ENCODE results near the gene NFIC.
A peak's percentile ranks its signal among the peaks of the same experiment; 100 is the strongest.

The NFIC gene

DNA sequence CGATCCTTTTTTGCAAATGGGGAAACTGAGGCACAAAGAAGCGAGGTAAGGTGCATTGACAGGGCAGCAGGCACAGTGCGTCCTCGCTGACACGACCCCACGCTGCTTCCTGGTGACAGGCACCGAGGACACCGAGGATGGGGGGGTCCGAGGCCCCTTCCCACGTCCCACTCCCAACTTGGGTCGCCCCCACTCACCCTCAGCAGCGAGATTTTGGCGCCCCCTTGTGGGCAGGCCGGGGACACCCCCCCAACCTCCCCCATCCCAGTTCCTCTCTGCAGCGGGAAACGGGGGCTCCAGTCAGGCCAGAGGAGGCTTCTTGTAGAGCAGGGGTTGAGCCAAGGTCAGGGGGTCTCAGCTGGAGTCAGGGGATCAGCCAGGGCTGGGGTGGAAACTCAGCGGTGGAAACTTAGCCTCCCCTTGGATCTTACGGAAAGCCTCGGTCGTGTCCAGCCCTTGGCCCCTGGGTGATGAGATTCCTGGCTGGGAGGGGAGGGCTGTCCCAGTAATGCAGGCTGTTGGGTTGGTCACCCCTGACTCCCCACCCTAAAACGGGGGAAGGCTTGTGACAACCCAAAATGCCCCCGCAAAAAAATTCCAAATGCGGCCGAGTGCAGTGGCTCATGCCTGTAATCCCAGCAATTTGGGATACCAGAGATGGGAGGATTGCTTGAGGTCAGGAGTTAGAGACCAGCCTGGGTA, 105.7 kb downstream of the NFIC start:
- peak; percentile 28 for DNase-seq

DNA sequence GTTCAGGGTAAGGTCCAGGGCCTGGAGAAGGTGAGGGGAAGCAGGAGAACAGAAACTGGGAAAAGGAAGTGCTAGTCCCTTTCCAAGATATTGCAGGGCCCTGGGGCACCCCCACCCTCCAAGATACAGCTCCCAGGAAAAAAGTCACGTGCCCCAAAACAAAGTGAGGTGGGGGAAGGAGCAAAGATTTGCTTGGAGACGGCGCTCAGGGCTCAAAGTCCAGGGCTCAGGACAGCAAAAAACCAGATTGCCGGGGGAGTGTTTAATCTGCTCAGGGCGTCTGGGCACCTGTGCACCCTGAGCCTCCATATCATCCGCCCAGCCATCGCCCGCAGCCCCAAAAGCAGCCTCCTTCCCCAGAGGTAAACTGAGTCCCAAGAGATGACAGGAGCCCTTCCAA, 107.6 kb downstream of the NFIC start:
- no peak for DNase-seq

DNA sequence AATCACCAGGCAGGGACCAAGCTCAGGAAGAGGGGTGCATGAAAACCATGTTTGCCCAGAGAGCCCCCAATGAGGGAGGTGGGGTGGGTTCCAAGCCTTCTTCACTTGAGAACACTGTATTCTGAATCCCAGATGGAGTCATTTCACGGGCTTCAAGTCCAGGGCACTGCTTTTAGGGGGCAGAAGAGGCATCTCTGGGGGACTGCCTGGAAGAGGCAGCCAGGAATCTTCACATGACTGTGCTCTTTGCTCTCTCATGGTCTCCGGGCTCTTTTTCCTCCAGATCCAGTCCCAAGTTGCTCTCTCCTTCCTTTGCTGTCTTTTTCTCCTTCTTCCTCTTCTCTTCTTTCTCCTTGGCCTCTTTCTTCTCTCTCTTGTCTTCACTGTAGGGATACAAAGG, 108.2 kb downstream of the NFIC start:
- no peak for DNase-seq

DNA sequence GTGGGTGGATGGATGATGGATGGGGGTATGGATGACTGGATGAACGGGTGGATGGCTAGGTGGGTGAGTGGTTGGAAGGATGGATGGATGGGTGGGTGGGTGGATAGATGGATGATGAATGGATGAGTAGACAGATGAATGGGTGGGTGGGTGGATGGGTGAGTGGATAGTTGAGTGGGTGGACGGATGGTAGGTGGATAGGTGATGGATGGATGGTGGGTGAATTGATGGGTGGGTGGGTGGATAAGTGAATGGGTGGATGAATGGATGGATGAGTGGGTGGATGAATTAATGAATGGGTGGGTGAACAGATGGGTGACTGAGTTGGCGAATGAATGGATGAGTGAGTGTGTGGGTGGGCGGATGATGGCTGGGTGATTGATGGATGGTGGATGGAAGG, 109.1 kb downstream of the NFIC start:
- no peak for DNase-seq

DNA sequence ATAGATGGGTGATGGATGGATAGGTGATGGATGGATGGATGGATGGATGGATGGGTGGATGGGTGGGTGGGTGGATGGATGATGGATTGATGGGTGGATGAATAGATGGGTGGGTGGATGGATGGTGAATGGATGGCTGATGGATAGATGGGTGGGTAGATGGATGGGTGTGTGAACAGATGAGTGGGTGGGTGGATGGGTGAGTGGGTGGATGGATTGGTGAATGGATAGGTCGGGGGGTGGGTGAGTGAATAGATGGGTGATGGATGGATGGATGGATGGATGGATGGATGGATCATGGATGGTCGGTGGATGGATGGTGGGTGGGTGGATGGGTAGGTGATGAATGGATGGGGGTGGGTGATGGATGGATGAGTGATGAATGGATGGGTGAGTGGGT, 110.4 kb downstream of the NFIC start:
- no peak for DNase-seq

DNA sequence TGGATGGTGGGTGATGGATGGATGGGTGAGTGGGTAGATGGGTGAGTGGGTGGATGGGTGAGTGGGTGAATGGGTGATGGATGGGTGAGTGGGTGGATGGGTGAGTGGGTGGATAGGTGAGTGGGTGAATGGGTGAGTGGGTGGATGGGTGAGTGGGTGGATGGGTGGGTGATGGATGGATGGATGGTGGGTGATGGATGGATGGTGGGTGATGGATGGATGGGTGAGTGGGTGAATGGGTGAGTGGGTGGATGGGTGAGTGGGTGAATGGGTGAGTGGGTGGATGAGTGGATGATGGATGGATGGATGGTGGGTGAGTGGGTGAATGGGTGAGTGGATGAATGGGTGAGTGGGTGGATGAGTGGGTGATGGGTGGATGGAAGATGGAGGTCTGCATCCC, 111.1 kb downstream of the NFIC start:
- no peak for DNase-seq

DNA sequence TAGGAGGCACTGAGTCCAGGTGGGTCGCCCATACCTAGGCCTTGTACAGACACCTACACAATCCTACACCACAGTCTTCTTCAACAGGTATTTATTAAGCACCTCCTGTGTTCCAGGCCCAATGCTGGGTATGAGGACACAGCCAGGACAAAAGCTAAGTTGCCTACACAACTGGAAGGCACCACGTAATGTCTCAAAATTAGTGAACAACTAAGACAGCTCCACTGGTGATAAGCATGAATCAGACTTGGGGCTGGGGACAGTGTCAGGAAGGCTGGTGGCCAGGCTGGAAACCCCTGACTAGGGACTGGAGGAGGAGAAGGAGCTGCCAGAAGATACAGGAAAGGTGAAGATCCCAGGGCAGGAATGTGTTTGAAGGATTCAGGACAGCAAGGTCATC, 111.6 kb downstream of the NFIC start:
- no peak for DNase-seq

DNA sequence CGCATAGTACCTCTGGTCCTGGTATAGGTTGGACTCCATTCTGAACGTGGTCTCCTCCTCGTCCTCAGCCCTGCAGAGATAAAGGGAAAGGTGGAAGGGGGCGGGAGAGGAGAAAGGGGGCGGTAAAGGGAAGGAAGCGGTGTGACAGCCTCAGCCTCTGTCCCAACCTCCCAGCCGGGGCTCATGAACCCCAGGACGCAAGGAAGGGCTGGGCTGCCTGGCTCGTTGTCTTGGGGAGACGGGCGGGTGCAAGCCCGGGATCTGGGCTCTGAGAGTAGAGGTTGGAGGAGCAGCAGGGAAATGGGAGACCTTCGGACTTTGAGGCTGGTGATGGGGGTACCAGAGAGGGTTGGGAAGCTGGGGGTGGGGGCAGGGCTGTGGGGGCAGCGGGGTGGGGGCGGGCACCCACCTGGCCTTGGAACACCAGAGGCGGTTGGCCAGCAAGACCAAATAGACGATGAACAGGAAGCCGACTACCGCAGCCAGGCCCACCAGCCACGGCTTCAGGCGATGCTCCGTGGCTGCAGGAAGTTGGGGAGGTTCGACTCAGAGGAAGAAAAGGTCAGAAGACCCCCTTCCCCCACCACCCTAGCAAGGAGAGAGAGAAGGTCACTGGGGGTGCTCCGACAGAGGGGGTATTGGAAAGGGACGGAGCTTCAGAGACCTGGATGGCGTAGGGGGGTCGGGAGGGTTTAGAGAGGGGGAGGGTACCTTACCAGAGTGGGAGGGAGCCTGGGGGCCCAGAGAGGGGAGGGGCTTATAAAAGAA, 112.2 kb downstream of the NFIC start:
- no peak for DNase-seq

DNA sequence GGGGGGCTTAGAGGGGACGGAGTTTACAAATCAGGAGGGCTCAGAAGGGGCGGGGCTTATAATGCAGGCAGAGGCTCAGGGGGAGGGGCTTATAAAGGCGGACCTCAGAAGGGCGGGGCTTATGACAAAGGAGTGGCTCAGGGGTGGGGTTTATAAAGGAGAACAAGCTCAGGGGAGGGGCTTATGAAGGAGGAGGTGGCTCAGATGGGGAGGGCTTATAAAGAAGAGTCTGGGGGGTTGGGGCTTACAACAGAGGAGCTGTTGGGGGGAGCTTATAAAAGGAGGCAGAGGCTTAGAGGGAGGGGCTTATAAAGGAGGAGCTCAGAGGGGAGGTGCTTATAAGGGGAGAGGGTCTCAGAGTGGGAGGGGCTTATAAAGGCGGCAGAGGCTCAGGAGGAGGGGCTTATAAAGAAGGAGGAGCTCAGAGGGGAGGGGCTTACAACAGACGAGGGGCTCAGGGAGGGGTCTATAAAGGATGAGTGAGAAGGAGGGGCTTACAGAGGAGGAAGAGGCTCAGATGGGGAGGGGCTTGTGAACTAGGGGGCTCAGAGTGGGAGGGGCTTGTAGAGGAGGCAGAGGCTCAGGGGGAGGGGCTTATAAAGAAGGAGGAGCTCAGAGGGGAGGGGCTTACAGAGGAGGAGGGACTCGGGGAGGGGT, 112.9 kb downstream of the NFIC start:
- peak; percentile 63 for DNase-seq

DNA sequence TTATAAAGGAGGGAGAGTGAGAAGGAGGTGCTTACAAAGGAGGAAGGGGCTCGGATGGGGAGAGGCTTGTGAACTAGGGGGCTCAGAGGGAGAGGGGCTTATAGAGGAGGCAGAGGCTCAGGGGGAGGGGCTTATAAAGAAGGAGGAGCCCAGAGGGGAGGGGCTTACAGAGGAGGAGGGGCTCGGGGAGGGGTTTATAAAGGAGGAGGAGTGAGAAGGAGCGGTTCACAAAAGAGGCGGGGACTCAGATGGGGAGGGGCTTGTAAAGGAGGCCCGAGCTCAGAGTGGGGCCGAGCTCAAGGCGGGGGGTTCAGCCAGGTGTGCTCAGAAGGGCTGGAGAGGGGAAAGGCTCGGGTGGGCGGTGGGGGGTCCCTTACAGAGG, 113.4 kb downstream of the NFIC start:
- no peak for DNase-seq

DNA sequence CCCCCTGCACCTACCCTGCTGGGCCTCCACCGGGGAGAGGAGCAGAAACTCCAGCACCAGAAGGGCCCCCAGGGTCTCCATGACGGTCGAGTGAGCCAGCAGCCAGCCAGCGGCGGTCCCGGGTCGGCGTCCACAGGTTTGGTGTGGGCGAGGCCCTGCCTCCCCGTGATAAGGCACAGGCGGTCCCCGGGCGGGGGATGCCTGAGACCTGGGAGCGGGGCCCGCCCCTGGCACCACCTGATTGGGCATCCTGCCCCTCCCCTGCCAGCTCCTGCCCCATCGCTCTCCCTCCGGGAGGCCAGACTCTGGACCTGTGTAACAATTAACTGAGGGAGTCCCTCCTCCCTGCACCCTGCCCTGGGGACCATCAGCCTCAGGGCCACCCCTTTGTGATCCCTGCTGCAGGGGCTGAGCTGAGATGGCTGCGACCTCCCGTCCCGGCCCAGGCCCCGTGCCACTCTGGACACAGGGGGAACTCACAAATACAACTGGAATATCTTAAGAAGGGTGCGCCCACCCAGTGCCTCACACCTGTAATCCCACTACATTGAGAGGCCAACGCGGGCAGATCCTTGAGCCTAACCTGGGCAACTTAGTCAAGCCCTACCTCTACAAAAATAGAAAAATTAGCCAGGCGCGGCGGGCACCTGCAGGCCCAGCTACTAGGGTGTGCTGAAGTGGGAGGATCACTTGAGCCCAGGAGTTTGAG, 114.2 kb downstream of the NFIC start, which contains the start of gene SMIM24:
Gene SMIM24 (minus strand): TSS at position 143 of the 709 bp plus-strand sequence. CDS start 62 bp downstream, at position 81.
- no peak for DNase-seq

DNA sequence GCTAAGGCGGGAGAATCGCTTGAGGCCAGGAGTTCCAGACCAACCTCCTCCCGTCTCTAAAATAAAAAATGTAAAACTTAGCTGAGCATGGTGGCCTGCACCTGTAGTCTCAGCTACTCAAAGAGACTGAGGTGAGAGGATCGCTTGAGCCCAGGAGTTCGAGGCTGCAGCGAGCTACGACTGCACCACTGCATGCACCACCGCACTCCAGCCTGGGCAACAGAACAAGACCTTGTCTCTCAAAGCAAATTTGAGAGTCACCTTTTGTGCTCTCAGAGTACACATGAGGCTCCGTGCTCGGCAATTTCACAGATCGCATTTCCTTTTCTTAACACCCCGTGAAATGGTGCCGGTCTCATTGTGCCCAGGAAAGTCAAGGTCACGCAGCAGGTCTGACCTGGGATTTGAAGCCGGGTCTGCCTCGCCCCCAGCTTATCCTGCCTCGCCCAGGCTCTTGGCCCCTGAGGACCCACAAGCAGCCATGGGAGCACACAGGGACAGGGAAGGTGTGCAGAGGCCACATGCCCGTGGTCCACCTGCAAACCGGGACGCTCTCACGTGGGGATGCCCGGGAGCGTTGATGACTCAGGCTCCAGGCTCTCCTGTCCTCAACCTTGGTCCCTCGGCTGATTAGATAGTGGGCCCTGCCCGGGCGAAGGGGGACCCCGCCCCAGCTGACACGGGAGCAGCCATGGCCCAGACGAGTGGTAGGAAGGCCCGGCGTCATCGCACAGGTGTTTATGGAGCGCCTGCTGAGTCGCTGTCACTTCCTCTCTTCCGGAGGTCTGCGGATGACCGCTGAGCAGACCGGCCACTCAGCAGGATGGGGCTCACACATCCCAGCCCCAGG, 115.1 kb downstream of the NFIC start:
- no peak for DNase-seq

DNA sequence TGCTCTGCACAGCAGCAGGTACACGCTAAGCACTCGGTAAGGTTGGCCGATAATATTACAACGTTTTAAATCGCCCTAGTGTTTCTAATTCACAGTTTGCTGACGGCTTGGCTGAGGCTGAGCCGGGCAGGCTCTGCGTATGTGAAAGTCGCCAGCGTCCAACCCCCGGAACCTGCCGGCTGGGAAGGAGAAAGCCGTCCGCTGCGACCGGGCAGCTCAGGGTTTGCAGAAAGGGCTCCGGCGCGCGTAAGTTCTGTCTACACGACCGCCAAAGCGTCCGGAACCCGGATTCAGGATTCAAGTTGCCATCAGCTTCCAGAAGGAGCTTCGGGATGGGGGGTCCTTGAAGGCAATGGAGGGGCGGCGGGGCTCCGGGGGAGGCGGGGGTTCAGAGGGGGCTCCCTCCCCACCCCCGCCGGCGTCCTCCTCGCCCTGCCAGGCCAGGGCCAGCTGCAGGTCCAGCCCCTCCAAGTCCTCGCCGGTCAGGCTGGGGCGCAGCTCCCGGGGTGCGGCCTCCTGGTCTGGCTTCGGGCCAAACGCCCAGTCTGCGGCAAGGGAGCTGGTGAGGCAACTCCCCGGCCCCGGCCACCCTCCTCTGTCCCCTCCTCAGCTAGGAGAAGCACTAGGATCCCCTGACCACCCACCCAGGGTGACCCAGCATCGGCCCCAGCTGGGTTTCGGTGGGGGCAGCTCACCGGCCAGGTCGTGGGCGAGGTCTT, 116.3 kb downstream of the NFIC start:
- no peak for DNase-seq

DNA sequence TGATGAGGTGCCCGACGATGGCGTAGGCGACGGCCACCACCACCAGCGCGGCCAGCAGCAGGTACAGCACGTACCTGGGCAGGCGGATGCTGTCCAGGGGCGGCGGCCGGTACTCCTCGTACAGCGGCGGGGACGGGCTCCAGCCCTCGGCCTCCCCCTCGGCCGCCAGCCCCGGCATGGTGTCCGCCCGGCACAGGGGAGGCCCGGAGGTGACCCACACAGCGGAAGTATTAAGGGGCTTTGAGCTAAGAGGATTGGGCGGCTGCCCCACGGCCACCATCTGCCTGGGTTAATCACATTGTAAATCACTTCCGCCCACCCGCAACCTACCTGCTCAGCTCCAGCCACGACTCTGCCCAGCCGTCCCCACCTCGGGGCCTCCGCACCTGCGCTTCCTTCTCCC, 116.8 kb downstream of the NFIC start, which contains the start of gene SMIM44:
Gene SMIM44 (minus strand): TSS at position 216 of the 403 bp plus-strand sequence. CDS start 38 bp downstream, at position 178.
- no peak for DNase-seq

DNA sequence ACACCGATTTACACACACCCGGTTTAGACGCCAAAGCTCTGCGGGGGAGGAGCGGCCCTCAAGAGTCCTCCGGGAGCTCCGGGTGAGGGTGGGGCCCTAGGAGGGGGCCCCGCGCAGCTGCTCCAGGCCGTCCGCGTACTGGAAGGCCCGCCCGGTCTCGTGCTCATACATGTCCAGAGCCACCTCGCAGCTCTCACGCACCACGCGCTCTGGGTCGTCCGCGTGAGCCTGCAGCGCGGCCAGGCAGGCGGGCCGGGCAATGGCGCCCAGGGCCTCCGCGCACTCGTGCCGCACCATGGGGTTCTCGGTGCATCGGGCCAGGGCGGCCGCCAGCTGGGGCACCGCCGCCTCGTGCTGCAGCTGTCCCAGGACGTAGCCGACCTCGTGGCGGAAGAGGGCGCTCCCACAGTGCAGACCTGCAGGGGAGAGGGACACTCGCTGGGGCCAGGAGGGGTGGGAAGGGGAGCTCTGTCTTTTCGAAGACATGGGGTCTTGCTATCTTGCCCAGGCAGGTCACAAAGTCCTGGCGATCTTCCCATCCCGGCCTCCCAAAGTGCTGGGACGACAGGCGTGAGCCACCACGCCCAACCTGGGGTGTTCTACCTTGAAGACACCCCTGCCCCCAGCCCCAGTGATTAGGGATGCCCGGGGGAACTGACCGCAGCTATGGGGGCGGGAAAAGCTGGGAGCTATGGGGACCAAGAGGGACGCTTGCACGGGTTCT, 125.2 kb downstream of the NFIC start:
- no peak for DNase-seq

DNA sequence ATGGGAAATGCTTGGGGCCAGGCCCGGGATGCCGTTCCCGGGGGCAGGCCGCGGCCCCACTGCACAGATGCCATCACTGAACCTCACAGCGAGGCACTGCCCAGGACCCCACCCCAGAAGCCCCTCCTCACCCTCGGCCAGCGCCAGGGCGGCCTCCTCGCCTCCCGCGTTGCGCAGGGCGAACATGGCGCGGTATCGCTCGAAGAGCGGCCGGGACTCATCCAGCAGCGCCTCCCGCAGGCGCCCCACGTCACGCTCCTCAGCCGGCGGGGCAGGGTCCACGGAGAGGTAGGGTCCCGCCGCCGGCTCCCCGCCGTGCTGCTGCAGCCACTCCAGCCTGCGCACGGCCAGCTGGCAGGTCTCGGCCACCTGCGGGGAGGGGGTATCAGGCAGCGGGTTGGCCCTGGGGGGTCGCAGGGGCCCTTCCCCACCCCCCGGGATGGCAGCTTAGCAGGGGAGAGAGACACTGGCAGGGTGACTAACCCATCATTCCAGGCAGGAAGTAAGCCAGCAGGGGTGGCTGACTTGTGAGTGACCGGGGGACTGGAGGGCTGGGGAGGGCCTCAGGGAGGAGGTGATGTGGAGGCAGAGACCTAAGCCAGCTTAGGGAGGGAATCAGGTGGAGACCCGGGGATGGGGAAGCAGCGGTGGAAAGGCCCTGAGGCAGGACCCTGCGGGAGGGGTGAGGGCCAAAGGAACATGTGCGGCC, 125.9 kb downstream of the NFIC start:
- DNase-seq: no peak

DNA sequence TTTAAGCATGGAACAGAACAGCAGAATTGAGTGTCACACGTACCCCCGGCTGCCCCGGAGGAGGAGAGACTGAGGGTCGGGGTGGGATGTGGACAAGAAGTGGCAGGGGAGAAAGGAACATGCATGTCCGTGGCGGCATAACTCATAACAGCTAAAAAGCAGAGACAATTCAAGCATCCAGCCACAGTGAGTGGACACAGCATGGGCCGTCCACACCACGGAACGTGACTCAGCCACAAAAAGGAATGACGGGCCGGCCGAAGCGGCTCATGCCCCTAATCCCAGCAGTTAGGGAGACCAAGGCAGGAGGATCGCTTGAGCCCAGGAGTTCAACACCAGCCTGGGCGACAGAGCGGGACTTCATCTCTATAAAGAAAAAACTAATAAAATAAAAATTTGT, 126.5 kb downstream of the NFIC start:
- no peak for DNase-seq

DNA sequence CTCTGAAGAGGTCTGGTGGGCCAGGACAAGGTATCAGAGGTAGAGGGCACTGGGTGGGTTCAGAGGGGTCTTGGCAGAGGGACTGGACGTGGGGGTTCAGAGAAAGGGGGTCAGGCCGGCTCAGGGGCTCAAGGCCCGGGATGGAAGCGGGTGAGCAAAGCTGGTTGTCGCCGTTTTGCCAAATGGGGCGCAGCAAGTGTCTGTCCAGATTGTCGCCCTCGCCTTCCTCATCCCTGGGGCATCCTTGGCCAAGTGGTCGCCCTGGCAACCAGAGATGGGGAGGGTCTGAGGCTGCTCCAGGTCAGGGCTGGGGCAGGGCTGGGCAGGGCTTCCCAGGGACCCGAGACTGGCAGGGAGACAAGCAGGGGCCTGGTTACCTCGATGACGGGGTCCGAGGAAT, 127.3 kb downstream of the NFIC start:
- DNase-seq: no peak

DNA sequence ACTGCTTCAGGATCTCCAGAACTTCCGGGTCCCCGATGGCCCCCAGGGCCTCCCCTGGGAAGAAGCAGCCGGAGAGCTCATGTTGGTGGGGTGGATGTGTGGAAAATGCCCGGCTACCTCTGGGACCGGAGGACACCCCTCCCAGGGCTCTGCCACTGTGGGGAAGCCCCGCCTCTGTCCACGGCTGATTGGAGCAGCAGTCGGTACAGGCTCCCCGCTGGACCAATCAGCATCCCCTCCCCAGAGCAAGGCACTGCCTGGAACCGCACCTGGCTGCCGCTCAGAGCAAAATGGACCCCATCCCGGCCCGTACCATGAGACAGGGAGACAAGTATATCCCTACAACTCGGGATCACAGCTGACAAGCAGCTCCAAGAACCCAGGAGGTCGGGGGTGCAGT, 127.7 kb downstream of the NFIC start:
- DNase-seq: no peak

DNA sequence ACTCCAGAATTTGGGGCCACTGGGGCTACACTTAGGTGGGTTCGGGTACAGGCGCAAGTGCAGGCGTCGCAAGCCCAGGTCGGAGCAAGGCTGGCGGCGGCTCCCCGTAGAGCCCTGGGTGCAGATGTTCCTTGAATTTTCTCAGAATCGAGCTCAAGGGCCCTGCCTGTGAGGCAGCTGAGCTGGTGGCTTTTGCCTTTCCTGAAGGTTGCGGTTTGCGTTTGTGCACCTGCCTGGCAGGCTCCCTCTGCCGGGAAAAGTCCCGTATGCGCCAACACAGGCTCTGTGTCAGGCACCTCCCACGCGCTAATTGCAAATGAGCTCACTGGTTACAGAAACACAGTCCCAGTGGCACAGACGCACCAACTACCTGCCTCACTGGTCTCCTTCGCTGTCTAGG, 128.2 kb downstream of the NFIC start:
- DNase-seq: no peak
